GM13977 (cell line): Measurements from ENCODE around the gene ZNF214.

ENCODE experiments used
- DNase-seq: peaks from one replicate; pipeline ENCODE4 v3.0.0; 2012; ENCODE audit warnings: low spot score
- in situ Hi-C: fragments of 300-500 bp; cut with MboI; formaldehyde crosslinking; loops from one replicate; pipeline ENCODE4 v1.12.0; 2022; ENCODE audit warnings: low sequenced_read_pairs, low pct_unique_long_range_greater_than_20kb, mixed read lengths, inconsistent platforms; ENCODE audit not compliant: unreplicated experiment
- TF ChIP-seq, protein P1 (sequence below): IDR thresholded peaks from 2 replicates; pipeline ENCODE4 v1.5.1; 2012; ENCODE audit warnings: mild to moderate bottlenecking, control low read depth; ENCODE audit not compliant: insufficient read depth; ENCODE audit errors: extremely low read depth, missing control alignments

Gene ZNF214

DNA sequence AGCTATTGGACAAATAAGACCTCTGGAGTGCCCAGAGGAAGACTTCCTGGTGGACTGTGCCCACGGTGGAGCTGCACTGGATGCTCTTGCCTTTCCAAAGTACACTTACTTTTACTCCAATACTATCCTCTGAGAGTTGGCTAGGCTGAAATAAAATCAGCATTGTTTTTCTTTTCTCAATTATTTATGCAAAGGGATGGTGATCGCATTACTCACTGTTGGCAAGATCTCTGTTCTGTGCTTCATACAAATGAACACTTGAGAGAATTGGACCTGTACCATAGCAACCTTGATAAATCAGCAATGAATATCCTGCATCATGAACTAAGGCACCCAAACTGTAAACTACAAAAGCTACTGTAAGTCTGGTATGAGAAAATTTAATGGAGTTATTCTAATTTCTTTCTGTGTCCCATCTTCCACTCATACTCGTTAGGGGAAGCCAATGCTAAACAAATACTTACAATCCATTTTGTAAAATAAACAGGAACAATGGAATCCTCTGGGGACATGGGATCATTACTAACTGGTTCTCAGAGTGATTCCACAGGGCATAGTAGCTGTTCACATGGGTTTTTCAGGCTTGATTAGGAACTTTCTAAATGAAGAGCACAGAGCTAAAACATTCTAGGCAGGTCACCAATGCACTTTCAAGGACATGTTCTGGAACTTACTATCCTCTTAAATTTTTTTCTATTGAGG lies 26.5 kb upstream of the ZNF214 start:
- in situ Hi-C loops = no loop called here
- DNase-seq = no peak
- TF ChIP-seq, protein P1, sequence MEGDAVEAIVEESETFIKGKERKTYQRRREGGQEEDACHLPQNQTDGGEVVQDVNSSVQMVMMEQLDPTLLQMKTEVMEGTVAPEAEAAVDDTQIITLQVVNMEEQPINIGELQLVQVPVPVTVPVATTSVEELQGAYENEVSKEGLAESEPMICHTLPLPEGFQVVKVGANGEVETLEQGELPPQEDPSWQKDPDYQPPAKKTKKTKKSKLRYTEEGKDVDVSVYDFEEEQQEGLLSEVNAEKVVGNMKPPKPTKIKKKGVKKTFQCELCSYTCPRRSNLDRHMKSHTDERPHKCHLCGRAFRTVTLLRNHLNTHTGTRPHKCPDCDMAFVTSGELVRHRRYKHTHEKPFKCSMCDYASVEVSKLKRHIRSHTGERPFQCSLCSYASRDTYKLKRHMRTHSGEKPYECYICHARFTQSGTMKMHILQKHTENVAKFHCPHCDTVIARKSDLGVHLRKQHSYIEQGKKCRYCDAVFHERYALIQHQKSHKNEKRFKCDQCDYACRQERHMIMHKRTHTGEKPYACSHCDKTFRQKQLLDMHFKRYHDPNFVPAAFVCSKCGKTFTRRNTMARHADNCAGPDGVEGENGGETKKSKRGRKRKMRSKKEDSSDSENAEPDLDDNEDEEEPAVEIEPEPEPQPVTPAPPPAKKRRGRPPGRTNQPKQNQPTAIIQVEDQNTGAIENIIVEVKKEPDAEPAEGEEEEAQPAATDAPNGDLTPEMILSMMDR = no peak

DNA sequence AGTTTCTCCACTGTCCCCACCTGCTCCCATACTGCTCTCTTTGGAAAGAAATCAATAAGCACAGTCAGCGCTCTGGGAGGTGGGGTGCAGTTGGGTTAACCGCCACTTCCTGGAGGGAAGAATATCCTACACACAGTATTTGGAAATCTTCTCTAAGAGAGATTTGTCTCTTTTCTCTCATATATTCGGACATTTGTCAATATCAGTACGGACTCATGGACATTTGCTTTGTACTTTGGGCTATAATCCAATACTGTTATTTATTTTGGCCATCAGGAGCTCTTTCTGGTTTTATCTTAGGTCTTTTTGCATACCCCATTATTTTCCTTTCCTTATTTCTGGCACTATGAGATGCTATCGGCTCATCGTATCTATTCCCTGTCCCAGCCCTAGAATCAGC lies 13.9 kb upstream of the ZNF214 start:
- DNase-seq = no peak
- in situ Hi-C loops = no loop called here
- TF ChIP-seq, protein P1 = no peak

GRCh38 chr11:7032692-7033091 lies 12.5 kb upstream of the ZNF214 start:
- TF ChIP-seq, protein P1 = no peak
- in situ Hi-C loops = no loop called here
- DNase-seq = no peak

- in situ Hi-C loops = no loop called here
- TF ChIP-seq, protein P1 = no peak
These were observed 11.3 kb upstream of the ZNF214 start for GRCh38 chr11:7031471-7031871.

DNA sequence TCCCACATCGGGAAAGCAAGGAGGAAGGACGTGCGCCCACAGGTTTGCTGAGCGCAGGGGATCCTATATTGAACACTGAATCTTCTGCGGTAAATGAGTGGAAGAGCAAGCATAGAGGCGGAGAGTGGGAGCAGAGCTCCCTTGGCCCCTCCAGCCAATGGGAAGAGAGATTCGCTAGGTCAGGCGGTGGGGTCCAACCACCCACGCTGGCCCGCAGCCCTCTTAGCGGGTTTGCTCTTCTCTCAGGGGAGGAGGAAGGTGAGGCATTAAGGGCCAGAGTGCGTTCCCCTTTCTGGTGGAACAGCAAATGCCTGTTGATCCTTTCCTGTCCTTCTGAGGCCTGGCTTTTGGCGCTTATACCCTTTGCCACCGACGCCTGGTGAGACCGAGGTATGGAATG lies 10.7 kb upstream of the ZNF214 start:
- in situ Hi-C loops = no loop called here
- TF ChIP-seq, protein P1 = no peak
- no peak for DNase-seq

More at GRCh38 chr11:7031471-7031871, 11.3 kb upstream of the ZNF214 start:
- no peak for DNase-seq

GRCh38 chr11:7028141-7028540 lies 8.0 kb upstream of the ZNF214 start:
- no peak for DNase-seq
- TF ChIP-seq, protein P1 = no peak
- in situ Hi-C loops = no loop called here
